T-helper 1 cell (primary cell): ENCODE data around the gene GRM7.

Source experiments
- DNase-seq, 5 donors: peaks; one replicate each; pipeline ENCODE4 v3.0.0-alpha.2; 2012 to 2020

GRM7 gene

GRCh38 chr3:7322957-7323669 is 462.2 kb downstream of the GRM7 start:
- DNase-seq, result no peak

GRCh38 chr3:7328339-7328738 is 467.4 kb downstream of the GRM7 start:
- DNase-seq, result no peak

- no peak for DNase-seq
Measured at GRCh38 chr3:7332696-7333095, 471.8 kb downstream of the GRM7 start.

GRCh38 chr3:7333125-7333524 is 472.2 kb downstream of the GRM7 start:
- DNase-seq, result no peak

GRCh38 chr3:7340795-7341194 is 479.9 kb downstream of the GRM7 start:
- no peak for DNase-seq

GRCh38 chr3:7346364-7346763 is 485.4 kb downstream of the GRM7 start:
- no peak for DNase-seq

- no peak for DNase-seq
Measured at GRCh38 chr3:7357101-7357500, 496.2 kb downstream of the GRM7 start.

- no peak for DNase-seq
Measured at GRCh38 chr3:7367968-7368367, 507.1 kb downstream of the GRM7 start.

GRCh38 chr3:7368597-7368996 is 507.7 kb downstream of the GRM7 start:
- no peak for DNase-seq

GRCh38 chr3:7371693-7372572 is 511.0 kb downstream of the GRM7 start:
- no peak for DNase-seq

- no peak for DNase-seq
Measured at GRCh38 chr3:7377103-7377502, 516.2 kb downstream of the GRM7 start.

GRCh38 chr3:7381741-7382140 is 520.8 kb downstream of the GRM7 start:
- DNase-seq, result no peak

GRCh38 chr3:7382293-7383010 is 521.5 kb downstream of the GRM7 start:
- DNase-seq, result no peak

- no peak for DNase-seq
Measured at GRCh38 chr3:7385635-7386034, 524.7 kb downstream of the GRM7 start.

GRCh38 chr3:7388026-7388425 is 527.1 kb downstream of the GRM7 start:
- DNase-seq, result no peak

- no peak for DNase-seq
Measured at GRCh38 chr3:7392206-7392605, 531.3 kb downstream of the GRM7 start.

- no peak for DNase-seq
Measured at GRCh38 chr3:7393944-7394605, 533.2 kb downstream of the GRM7 start.

- no peak for DNase-seq
Measured at GRCh38 chr3:7396534-7396933, 535.6 kb downstream of the GRM7 start.

GRCh38 chr3:7397097-7397496 is 536.2 kb downstream of the GRM7 start:
- DNase-seq, result no peak

GRCh38 chr3:7400360-7400759 is 539.4 kb downstream of the GRM7 start:
- no peak for DNase-seq

GRCh38 chr3:7401418-7401817 is 540.5 kb downstream of the GRM7 start:
- DNase-seq, result no peak

- no peak for DNase-seq
Measured at GRCh38 chr3:7407107-7407506, 546.2 kb downstream of the GRM7 start.

- DNase-seq, result no peak
Measured at GRCh38 chr3:7410782-7411181, 549.9 kb downstream of the GRM7 start.
